DMS153 (cell line): ENCODE data around the gene ADORA2A.

Experiments
- DNase-seq: peaks from one replicate; lab custom pipeline; 2025; lab: John Stamatoyannopoulos, UW

ADORA2A gene

DNA sequence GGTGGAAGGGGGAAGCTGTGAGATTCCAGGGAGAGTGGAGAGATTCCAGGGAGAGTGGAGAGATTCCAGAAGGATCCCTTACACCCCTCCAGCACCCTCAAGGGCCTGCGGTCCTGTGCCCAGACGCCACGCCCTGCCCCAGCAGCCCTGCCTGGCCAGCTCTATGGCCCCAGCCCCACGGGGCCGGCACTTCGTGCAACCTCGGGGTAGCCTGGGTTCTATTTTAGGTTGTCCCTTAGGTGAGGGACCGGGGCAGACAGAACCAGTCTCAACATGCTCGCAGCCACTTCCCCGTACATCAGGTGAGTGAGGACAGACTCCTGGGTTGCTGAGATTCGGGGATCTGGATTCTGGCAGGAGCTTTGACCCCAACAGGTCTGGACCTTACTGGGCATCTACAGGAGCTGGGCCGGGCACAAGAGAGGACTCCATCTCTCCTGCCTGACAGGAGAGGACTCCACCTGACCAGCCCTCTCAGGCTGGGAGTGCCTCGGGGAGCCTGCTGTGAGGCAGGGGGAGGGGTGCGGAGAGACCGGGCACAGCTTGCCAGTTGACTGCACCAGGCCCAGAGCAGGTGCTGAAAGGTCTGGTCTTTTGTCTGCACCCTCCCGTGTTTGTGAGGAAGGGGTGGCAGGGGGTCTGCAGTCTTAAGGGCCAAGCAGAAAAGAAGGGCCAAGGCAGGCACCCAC, 8.5 kb upstream of the ADORA2A start:
- DNase-seq = no peak

DNA sequence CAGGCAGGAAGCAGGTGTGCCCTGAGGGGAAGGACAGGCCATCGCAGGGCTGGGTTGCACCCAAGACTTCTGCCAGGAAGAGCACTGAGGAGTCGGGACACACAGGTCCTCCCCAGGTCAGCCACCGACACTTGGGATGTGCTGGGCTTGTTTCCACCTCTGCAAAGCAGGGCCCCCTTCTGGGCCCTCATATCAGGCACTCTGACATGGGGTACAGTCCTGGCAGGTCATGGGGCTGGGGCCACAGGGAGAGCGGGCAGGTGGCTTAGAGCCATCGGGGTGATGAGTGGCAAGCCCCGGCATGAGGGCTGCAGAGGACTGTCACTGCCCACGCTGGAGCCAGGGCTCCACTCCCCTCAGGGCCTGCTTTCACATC, 7.9 kb upstream of the ADORA2A start:
- no peak for DNase-seq

DNA sequence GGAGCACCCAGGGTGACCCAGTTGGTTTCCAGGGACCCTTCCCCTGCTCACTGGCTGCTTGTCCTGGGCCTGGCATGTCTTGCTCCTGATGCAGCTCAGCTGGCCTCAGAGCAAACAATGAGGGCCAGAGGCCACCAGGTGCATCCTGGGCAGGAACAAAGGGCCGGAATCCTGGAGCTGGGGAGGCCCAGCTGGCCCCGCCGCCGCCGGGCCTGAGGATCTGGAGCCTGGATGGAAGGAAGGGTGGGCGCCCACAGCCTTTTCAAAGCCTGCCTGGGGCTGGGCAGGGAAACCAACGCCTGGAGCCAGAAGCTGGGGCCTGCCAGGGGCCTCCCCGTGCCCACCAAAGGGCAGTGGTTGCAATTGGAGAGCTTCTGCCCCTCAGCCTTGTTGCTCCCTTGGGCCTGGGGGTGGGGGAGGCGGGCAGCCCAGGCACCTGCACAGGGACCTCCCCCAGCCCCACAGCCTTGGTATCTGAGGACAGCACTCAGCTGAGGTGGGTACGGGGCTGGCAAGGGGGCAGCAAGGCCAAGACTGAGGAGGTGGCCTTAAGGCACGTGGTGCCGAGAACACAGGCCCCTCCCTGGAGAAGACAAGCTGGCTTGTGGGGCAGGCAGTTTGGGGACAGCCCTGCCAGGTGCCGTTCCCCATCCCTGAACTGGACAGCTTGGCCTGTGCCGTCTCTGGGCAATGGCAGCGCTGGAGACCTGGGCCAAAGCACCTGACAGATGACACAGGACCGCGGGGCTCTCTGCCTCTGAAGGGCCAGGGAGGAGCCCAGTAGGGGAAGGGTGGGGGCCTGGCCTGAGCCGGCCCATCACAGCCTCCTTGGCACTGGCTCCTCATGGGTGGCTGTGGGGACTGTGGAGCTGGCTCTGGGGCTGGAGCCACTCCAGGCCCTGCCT, 7.1 kb upstream of the ADORA2A start:
- peak; percentile 10 for DNase-seq

DNA sequence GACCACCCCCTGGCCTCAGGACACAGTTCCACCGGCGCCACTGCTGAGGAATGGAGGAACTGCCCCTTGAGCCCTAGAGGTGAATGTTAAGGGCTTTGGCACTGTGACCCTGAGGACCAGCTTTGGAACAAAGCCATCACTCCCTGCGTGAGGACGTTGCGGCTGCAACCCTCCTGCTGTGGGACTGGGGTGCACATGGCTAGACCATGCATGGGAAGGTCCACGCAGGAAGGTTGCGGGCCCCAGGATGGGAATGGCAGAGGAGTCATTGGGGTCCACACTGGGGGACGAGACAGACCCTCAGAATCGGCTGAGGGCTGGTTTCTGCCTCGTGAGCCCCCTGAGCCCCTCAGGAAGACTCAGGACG, 6.4 kb upstream of the ADORA2A start:
- DNase-seq = no peak

DNA sequence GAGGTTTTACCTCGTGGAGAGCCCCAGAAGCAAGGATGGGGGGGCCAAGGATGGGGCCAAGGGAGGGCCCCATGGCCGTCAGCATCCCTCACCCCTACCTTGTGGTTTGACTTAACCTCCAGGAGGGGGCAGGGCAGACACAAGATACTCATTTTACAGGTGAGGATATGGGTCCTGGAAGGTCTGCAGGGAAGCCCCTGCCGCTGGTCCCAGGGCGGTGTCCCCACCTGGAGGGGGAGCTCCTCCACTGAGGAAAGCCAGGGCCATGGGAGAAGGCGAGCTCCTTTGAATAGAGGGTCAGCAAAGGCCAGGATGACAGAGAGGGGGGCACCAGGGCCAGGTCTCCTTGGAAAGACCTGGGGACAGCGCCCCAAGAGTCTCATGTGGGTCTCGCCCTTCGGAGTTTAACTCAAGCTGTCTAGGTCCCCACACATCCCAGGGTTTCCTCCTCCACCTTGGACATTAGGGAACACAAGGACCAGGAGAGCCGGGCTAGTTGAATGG, 5.9 kb upstream of the ADORA2A start:
- no peak for DNase-seq

DNA sequence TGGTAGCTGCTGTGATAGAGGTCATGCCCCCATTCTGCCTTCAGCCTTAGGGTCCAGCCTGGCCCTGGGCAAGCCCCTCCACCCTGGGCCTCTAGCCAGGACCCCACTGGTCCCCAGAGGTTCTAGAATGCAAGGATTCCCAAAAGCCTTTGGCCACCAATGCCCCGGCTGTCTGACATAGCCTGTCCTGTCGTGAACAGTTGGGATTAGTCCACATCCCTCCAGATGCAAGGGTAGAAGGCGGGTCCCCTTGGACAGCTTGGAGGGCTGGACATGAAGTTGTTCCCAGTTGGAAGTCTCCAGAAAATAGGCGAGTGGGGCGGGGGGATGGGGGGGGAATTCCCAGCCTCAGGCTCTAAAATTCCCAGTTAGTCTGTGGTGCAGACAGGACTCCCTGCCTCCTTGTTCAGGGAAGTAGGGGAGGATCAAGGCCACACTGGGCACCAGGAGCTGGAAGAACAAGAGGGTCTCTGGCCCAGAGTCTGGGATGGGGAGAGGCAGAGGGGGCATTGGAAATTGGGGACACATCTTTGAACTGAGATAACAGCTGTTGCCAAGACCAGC, 5.2 kb upstream of the ADORA2A start:
- no peak for DNase-seq

DNA sequence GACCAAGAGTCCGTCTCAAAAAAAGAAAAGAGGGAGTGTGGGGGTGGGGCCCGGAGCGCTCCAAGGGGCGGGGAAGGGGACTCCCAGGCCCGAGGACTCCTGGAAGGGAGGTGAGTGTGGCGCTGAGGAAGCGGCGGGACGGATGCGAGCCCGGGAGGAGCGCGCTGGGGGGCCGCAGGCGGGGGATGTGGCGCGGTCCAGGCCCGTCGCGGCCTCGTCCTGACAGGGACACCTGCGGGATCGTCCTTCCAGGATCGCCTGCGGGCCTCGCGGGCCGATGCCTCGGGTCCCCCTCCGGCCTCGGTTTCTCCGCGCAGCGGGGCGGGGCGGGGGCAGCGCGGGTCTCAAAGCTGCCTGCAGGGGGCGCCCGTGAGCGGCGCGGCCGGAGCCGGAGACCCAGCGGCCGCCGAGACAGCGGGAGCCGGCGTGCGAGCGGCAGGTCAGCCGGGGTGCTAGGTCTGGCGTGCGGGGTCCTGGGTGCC, 3.8 kb upstream of the ADORA2A start:
- DNase-seq = no peak

DNA sequence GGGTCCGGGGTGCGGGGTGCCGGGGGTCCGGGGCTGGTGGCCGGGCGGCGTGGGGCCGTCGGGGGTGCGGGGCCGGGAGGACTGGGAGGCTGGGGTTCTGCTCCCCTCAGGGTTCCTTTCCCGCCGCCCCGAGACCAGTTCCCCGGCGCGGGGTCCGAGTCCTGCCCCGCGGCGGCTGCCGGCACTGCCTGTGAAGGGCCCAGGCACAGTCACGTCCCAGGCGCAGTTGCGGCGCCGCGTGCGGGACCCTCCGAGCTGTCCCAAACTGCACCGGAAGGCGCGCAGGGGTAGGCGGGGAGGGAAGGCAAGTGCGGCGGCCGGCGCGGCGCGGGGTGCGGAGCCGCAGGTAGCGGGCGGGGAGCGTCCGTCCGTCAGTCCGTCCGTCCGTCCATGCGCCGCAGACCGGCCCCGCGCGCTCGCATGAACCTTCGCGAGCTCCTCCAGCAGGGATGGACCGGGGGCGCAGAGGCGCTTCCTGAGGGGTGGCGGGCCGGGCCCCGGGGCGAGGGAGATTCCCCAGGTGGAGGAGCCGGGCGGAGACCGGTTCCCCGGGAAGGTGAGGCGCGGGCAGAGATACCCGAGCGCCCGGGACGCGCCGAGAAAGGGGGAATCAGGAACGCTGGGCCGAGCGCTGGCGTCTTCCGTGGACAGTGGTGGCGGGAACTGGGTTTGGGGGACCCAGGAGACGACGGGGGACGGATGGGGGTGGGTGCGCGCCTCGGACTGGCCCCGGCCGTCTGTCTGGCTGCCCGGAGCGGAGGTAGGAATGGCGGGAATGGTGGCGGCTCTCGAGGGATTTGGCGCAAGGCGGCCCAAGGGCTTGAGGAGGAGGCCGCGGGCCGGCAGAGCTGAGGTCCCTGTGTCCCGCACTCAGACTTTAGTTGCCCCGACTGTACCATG, 3.1 kb upstream of the ADORA2A start:
- DNase-seq = no peak

DNA sequence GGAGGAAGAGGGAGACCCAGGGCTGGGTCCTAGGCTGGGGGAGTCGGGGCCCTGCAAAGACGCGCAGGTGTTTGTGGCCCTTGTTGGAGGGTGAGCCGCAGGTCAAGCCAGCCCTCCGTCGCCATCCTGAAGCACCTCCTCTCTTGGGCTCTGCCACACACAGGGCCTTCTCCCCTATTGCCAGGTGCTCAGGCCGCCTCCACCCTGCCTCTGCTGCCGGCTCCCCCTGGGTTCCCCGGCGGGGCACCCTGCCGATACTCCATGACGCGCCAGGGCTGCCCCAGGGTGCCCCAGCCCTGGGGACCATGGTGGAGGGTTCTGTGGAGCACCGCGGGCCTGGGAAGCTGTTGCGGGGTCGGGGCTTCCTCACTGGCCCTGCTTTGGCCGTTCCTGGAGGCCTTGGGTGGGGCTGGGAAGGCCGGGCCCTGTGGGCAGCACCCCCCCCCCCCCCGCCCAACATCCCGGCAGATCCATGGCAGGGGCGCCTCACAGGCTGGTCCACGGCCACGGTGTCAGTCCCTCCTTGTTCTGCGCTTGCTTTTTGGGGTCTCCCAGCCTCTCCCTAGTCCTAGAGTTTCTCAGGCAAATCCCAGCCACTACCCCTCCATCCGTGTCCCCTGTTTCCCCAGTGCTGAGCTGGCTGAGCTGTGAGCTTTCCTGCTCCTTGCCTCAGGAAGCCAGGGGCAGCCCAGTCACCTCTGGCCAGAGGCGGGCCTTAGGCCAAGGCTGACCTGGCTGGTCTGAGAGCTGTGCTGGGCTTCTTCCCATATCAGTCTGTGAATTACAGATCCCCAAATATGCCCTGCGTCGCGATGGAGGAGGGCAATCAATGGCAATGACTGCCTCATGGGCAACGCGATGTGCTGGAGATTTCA, 2.3 kb upstream of the ADORA2A start:
- DNase-seq = no peak

DNA sequence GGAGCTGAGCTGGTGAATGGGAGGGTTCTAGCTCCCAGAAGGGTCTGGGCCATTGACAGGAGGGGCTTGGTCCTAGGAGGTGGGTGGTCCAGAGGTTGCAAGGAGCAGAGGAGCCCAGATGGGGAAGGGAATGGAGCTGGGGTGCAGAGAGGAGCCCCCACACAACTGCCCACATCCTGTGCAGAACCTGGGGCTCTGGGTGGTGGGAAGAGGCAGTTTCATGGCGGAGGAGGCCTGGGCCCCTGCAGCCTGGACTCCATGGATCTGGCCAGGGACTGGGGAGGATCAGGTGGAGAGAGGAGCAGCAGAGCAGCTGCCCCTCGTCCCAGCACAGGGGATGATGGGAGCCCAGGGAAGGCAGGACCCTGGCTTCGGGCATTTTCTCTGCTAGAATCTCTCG, 963 bp upstream of the ADORA2A start:
- no peak for DNase-seq

DNA sequence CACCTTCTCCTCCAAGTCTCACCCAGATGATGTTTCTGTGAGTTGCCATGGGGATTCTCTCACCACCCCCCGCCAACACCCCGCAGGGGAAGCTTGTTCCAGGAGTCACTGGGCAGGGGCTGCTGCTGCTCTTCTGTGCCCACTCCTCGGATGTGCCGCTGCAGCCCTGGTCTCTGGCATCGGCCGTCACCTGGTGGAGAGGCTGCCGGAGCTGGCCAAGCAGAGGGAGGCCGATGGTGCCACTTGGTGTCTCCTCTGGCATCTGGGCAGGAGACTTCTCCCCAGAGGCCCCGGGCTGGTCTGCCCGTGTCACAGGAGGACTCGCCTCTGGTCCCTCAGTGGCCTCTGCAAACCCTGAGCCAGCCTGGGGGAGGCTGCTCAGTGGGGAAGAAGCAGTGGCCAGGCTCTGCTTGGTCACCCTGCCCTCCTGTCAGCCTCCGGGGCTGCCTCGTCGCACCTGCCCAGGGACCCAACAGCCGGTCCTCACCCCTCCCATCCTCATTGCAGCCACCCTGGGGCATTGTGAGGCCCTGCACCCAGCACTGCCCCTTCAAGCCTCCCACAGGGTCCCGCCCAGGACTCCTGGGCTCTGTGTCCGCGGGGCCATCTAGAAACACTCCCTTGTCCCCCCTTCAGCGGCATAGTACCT, 424 bp upstream of the ADORA2A start:
- no peak for DNase-seq

DNA sequence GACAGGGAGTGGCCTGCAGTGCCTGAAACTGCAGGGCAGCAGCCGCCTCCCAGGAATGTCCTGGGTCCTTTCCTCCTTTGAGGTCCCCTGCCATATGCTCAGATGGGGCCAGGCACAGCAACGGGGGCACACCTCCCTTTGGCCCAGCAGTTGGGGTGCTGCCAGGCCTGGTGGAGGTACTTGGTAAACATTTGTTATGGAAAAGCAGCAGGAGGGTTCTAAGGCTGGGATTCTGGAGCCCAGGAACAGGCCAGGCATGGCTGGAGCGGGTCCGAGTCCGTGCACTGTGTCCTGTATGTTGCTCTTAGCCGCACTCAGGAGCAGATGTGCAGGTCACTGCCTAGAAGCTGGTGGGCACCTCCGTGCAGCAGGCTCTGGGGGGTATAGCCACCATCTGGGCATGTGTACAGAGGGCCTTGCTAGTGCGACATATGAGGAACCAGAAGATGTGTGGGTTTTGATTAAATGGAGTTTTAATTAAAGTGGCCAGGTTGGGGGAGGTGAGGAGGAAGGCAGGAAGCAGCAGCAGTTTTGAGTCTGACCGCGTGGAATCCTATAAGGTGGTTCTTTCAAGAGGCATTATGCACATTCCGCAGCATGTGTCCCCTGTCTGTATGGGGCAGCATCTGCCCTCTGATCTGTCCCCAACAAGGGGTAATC, 1.5 kb downstream of the ADORA2A start:
- DNase-seq = no peak

DNA sequence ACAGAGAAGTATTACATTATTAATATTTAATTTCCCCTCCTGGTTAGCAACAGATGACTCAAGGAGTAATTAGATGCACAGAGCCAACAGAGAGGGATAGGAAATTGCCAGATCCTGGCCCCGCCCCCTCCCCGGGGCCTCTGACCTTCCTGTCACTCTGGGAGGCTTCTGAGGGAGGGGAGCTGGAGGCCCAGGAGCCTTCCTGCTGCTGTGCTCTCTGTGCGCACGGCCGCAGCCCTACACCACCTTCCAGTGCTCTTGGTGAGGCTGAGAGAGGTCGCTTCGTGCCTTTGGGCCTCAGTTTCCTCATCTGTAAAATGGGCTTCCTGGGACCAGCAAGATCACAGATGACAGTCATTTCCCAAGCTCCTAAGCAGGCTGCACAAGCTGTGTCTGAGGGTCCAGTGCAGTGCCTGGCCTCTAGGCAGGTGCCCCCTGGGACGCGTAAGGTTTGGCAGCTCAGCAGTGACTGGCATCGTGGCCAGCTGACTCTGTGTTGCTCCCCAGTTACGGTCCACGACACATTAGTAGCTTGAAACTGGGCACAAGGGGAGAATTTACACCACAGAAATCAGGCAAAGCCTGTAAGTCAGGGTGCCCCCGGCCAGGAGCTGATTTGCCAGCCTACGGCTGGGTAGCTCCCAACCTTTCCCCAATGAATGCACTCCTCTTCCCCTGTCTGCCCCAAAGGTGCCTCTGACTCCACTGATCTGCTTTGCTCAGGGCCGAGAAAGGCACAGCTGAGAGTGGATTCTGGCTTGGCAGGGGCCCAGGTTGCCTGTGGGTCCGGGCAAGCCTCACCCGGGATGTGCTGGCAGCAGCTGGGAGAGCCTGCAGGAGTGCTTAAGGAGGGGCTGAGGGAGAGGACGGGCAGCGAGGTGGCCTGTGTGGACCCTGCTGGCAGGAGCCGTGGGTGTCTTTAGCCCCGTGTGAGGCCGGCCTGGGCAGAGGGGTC, 2.3 kb downstream of the ADORA2A start:
- DNase-seq = no peak

DNA sequence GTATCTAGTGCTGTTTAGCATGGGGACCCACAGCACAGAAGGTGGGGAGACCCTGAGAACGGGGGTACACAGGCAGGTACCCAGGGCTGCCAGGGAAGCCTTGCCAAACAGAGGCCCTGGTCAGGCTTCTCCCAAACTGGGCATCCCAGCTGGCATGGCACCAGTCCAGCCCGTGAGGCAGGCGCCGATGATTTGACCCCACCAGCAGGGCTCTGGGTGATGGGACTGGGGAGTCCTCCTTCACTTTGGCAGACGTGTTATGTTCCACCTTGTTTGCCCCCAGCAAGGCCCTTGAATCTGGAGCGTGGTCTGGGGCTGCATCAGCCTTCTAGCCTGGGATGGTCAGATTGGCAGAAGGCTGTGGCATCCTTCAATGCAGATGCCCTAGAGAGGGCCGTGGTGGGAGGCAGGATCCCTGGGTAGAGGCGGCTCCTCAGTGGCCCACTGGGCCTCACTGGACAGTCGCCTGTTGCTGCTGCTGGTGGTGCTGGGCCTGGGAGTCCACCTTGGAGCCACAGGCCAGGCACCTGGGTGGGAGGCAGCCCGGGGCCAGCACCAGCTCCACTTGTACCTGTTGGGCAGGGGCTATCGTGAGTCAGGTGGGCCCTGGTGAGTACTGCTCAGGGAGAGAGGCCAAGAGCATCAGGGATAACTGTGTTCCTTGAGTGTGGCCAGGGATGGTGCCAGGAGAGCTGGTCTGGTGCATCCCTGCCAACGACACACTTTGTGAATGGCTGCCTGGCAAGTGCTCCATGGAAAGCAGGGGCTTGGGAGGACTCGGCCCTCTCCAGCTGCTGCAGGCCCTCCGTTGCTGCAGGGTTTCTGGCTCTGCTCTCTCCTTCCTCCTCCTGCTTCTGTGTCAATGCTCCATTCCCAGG, 3.3 kb downstream of the ADORA2A start:
- DNase-seq = no peak

DNA sequence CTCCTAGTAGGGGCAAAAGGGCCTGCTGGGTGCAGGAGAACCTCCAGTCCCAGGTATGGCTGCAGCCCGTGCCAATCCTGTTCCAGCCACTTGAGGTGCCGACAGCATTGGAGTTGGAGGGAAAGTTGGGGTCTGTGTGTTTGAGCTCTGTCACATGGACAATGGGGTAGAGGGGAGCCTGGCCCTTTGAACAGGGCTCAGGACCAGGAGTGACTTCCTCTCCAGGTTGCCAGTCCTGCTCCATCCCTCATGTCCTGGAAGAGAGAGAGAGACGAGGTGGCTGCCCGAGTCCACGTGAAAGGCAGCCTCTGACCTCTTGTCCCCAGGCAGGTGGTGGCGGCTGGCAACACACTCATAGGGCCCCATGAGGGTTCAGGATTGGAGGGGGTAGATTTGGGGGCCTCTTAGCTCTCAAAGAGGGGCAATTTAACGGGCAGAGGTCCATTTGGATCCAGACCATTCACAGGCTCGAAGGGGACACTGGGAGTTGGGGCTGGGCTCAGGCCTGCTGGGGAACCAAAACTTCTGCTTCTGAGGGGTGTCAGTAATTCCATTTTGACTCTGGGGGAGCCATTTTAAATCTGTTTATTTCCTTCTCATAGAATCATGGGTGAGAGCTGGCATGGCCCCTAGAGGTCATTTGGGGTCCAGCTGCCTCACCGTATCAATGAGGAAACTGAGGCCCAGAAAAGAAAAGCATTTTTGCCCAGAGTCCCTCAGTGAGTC, 4.1 kb downstream of the ADORA2A start:
- DNase-seq = no peak

DNA sequence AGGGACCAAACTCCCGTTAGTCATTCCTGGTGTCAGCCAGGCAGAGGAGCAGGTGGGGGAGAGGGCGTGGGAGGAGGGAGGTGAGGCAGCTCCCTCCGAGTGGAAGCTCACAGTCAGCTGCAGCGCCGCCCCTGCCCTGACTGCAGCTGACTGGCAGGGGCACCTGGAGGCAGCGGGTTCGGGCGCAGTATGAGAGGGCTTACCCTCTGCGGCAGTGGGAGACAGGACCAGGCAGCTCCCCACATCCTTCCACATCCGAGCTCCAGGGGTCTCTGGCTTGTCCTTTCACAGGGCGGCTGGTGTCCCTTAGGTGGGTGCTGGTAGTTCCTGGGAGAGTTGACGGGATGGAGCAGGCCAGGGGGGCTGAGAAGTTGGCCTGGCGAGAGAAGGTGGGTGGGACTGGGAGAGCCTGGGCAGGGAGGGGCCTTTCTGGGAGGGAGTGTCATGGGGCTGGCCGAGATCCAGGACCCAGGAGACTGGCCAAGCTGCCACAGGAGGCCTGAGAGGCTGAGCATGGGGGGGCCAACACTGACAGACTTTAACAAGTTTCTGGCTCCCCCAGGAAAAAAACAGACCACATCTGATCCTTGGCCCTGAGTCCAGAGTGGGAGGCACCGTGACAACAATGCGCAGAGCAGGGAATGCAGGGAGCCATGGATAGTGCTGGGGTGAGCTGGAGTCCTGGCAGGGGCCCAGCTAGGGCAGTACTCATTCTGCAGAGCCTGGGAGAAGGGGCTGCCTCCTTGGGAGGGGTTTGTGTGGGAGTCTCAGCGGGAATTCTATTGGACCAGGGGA, 4.9 kb downstream of the ADORA2A start:
- DNase-seq = no peak
